ENCODE results near the gene CCDC148.

Gene CCDC148

GRCh38 chr2:158456309-158457066, at the start of gene CCDC148, which contains the start of gene PKP4:
TSS of gene CCDC148 (minus strand) at chr2:158456753. CDS start at chr2:158456439, 314 bp downstream.
TSS of gene PKP4 (plus strand) at chr2:158456952. CDS start at chr2:158533185, 76,233 bp downstream.
- peak; percentile 74 for DNase-seq (ENCODE audit: low read depth, low spot score)

GRCh38 chr2:158505448-158505934, 48.9 kb upstream of the CCDC148 start:
- no peak for DNase-seq (ENCODE audit: low read depth, low spot score)

GRCh38 chr2:158504088-158504487, 47.5 kb upstream of the CCDC148 start:
- no peak for DNase-seq (ENCODE audit: low read depth, low spot score)

- DNase-seq (ENCODE audit: low read depth, low spot score) = no peak
Observed at GRCh38 chr2:158502974-158503373, 46.4 kb upstream of the CCDC148 start.

- DNase-seq (ENCODE audit: low read depth, low spot score) = no peak
Observed at GRCh38 chr2:158501301-158501700, 44.7 kb upstream of the CCDC148 start.

- DNase-seq (ENCODE audit: low read depth, low spot score) = no peak
Observed at GRCh38 chr2:158500333-158500732, 43.8 kb upstream of the CCDC148 start.

GRCh38 chr2:158499383-158499782, 42.8 kb upstream of the CCDC148 start:
- no peak for DNase-seq (ENCODE audit: low read depth, low spot score)

GRCh38 chr2:158498749-158499136, 42.2 kb upstream of the CCDC148 start:
- no peak for DNase-seq (ENCODE audit: low read depth, low spot score)

GRCh38 chr2:158498043-158498748, 41.6 kb upstream of the CCDC148 start:
- DNase-seq (ENCODE audit: low read depth, low spot score) = no peak

GRCh38 chr2:158497486-158497885, 40.9 kb upstream of the CCDC148 start:
- no peak for DNase-seq (ENCODE audit: low read depth, low spot score)

GRCh38 chr2:158496986-158497385, 40.4 kb upstream of the CCDC148 start:
- DNase-seq (ENCODE audit: low read depth, low spot score) = no peak

GRCh38 chr2:158495175-158495574, 38.6 kb upstream of the CCDC148 start:
- DNase-seq (ENCODE audit: low read depth, low spot score) = no peak

GRCh38 chr2:158493458-158493857, 36.9 kb upstream of the CCDC148 start:
- DNase-seq (ENCODE audit: low read depth, low spot score) = no peak

GRCh38 chr2:158491072-158491471, 34.5 kb upstream of the CCDC148 start:
- DNase-seq (ENCODE audit: low read depth, low spot score) = no peak

- DNase-seq (ENCODE audit: low read depth, low spot score) = no peak
Observed at GRCh38 chr2:158489366-158490112, 33.0 kb upstream of the CCDC148 start.

- DNase-seq (ENCODE audit: low read depth, low spot score) = no peak
Observed at GRCh38 chr2:158488442-158489216, 32.1 kb upstream of the CCDC148 start.

- DNase-seq (ENCODE audit: low read depth, low spot score) = no peak
Observed at GRCh38 chr2:158487419-158487818, 30.9 kb upstream of the CCDC148 start.

- DNase-seq (ENCODE audit: low read depth, low spot score) = no peak
Observed at GRCh38 chr2:158486970-158487325, 30.4 kb upstream of the CCDC148 start.

GRCh38 chr2:158486150-158486969, 29.8 kb upstream of the CCDC148 start:
- no peak for DNase-seq (ENCODE audit: low read depth, low spot score)

- DNase-seq (ENCODE audit: low read depth, low spot score) = no peak
Observed at GRCh38 chr2:158484892-158485556, 28.5 kb upstream of the CCDC148 start.

All from activated CD4-positive, CD25-positive, alpha-beta regulatory T cell treated with anti-CD3 and anti-CD28 coated beads, Interleukin-2, amount 50 U/mL, for 16 hours (primary cell).